ENCODE measurements around the gene CEP128.

Gene CEP128

GRCh38 chr14:80933686-80934085 is 7.9 kb downstream of the CEP128 start:
- no peak for TF ChIP-seq CTCF (IDR thresholded peaks at IDR 0.05; ENCODE audit: low read depth, low read length, missing control alignments)
- in situ Hi-C loops (cut with HindIII; ENCODE audit: low pct_ligation_motif_present, low sequenced_read_pairs) = no loop called here

GRCh38 chr14:80933282-80933681 is 8.3 kb downstream of the CEP128 start:
- H3K27ac ChIP-seq = no peak overlapping the region
- no peak for DNase-seq
- no peak for TF ChIP-seq CTCF (IDR thresholded peaks at IDR 0.05; ENCODE audit: low read depth, low read length, missing control alignments)
- no peaks in the 10 kb centered on the region for H3K36me3 ChIP-seq (replicated peaks)
- H3K4me3 ChIP-seq (ENCODE audit: low read depth, low read length) = no peak overlapping the region
- H3K27me3 ChIP-seq (replicated peaks) = no peaks in the 10 kb centered on the region
- in situ Hi-C loops (cut with HindIII; ENCODE audit: low pct_ligation_motif_present, low sequenced_read_pairs) = no loop called here

More at GRCh38 chr14:80933686-80934085, 7.9 kb downstream of the CEP128 start:
- H3K27me3 ChIP-seq (replicated peaks) = no peaks in the 10 kb centered on the region
- no peak overlapping the region for H3K27ac ChIP-seq
- H3K4me3 ChIP-seq (ENCODE audit: low read depth, low read length) = no peak overlapping the region
- no peak for DNase-seq
- no peaks in the 10 kb centered on the region for H3K36me3 ChIP-seq (replicated peaks)

- Histone ChIP-seq H3K4me3 (ENCODE audit: low read depth, low read length) (no peak overlapping the region), H3K27me3 (replicated peaks) (no peaks in the 10 kb centered on the region), H3K36me3 (replicated peaks) (no peaks in the 10 kb centered on the region), H3K27ac (peak overlapping the region; percentile 71)
- TF ChIP-seq CTCF (IDR thresholded peaks at IDR 0.05; ENCODE audit: low read depth, low read length, missing control alignments) = no peak
- DNase-seq = peak; percentile 84
- in situ Hi-C loops (cut with HindIII; ENCODE audit: low pct_ligation_motif_present, low sequenced_read_pairs) = no loop called here
Observed at GRCh38 chr14:80930836-80931389, 10.6 kb downstream of the CEP128 start.

GRCh38 chr14:80930095-80930494 is 11.4 kb downstream of the CEP128 start:
- Histone ChIP-seq H3K27ac (no peak overlapping the region), H3K36me3 (replicated peaks) (no peaks in the 10 kb centered on the region), H3K4me3 (ENCODE audit: low read depth, low read length) (no peak overlapping the region), H3K27me3 (replicated peaks) (no peaks in the 10 kb centered on the region)
- in situ Hi-C loops (cut with HindIII; ENCODE audit: low pct_ligation_motif_present, low sequenced_read_pairs) = no loop called here
- no peak for TF ChIP-seq CTCF (IDR thresholded peaks at IDR 0.05; ENCODE audit: low read depth, low read length, missing control alignments)
- no peak for DNase-seq

GRCh38 chr14:80927083-80927989 is 14.2 kb downstream of the CEP128 start:
- no peaks in the 10 kb centered on the region for H3K36me3 ChIP-seq (replicated peaks)
- in situ Hi-C loops (cut with HindIII; ENCODE audit: low pct_ligation_motif_present, low sequenced_read_pairs) = no loop called here
- H3K4me3 ChIP-seq (ENCODE audit: low read depth, low read length) = no peak overlapping the region
- no peak for DNase-seq
- no peak overlapping the region for H3K27ac ChIP-seq
- TF ChIP-seq CTCF (IDR thresholded peaks at IDR 0.05; ENCODE audit: low read depth, low read length, missing control alignments) = peak; percentile 25
- H3K27me3 ChIP-seq (replicated peaks) = no peaks in the 10 kb centered on the region

All from brain microvascular endothelial cell (primary cell).